B cell (primary cell): ENCODE results near the gene ADH7.

Source experiments
- EZH2 ChIP-seq: IDR thresholded peaks from 2 replicates; pipeline ENCODE4 v1.6.1; 2012; ENCODE audit warnings: borderline replicate concordance, low read depth, mild to moderate bottlenecking, moderate library complexity, low read length; ENCODE audit not compliant: insufficient read depth, poor library complexity, severe bottlenecking
- TF ChIP-seq, protein P1 (sequence below): fragments of 200-600 bp; IDR thresholded peaks from one replicate; pipeline ENCODE4 v1.8.0; 2022; ENCODE audit warnings: antibody characterized with exemption, mild to moderate bottlenecking

DNA sequence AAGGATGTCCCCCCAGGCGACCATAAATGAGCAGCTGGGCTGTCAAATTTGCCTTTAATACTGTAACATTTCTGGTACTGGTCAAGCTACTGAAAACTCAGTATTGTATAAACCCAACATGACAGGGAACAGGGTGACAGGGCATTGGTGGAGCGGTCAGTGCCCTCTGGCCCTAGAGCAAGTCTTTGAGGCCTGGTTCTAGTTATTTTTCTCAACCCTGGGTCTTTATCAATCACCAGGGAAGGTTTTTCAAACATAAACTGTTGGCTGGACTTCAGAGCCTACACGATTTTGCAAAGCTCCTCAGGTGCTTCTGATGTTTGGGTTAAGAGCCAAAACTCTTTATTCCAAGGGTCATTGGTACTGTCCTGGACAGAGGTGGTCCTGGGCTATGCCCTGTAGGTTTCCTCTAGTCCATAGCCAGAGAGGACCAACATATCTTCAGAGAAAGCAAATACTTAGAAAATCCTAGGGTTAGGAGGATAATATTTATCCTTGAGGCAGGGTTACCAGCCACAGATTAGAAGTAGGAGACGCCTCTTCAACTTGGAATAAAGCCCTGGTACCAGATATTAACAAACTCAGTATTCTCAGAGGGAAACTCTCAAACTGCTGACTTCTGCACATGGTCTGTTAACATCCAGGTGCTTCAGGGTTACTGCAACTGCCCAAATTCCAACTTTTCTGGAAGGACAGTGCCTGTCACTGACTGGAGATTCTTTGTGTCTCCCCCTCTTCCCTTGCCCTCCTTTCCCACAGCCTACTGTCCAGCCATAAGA is 26.7 kb upstream of the ADH7 start:
- TF ChIP-seq EZH2 = no peak
- TF ChIP-seq, protein P1, sequence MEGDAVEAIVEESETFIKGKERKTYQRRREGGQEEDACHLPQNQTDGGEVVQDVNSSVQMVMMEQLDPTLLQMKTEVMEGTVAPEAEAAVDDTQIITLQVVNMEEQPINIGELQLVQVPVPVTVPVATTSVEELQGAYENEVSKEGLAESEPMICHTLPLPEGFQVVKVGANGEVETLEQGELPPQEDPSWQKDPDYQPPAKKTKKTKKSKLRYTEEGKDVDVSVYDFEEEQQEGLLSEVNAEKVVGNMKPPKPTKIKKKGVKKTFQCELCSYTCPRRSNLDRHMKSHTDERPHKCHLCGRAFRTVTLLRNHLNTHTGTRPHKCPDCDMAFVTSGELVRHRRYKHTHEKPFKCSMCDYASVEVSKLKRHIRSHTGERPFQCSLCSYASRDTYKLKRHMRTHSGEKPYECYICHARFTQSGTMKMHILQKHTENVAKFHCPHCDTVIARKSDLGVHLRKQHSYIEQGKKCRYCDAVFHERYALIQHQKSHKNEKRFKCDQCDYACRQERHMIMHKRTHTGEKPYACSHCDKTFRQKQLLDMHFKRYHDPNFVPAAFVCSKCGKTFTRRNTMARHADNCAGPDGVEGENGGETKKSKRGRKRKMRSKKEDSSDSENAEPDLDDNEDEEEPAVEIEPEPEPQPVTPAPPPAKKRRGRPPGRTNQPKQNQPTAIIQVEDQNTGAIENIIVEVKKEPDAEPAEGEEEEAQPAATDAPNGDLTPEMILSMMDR = no peak
